Left ventricle myocardium inferior (tissue), 1 donor: ENCODE results near the gene CBL. TPM values are rescaled to one million over a fixed set of nuclear protein-coding genes. Genes with fewer than 3 reads are reported as not detected.
"Not testable (repeated sequence)": the region's sequence is repeated elsewhere in the genome, so short reads cannot be mapped to it uniquely, and the experiment has no call there.

Experiments
- DNase-seq: peaks from one replicate; pipeline ENCODE4 v3.0.0-alpha.2; 2020
- H3K27ac ChIP-seq: fragments of 200-600 bp; replicated peaks from 2 replicates; pipeline ENCODE4 v1.8.0; 2021
- H3K27me3 ChIP-seq: fragments of 200-600 bp; 2 replicates; pipeline ENCODE4 v1.8.0; 2021; ENCODE audit warnings: low read depth
- H3K36me3 ChIP-seq: fragments of 200-600 bp; 2 replicates; pipeline ENCODE4 v1.8.0; 2021
- H3K4me1 ChIP-seq: fragments of 200-600 bp; 2 replicates; pipeline ENCODE4 v1.8.0; 2021
- H3K4me3 ChIP-seq: fragments of 200-600 bp; 2 replicates; pipeline ENCODE4 v1.8.0; 2021; ENCODE audit warnings: mild to moderate bottlenecking, moderate library complexity
- H3K9me3 ChIP-seq: fragments of 200-600 bp; replicated peaks from 2 replicates; pipeline ENCODE4 v1.8.0; 2021
- CTCF ChIP-seq: fragments of 200-600 bp; IDR thresholded peaks from 2 replicates; pipeline ENCODE4 v1.8.0; 2021; ENCODE audit warnings: antibody characterized with exemption, mild to moderate bottlenecking, borderline replicate concordance
- intact Hi-C: fragments of 100-400 bp; cut with micrococcal nuclease; formaldehyde crosslinking; loops from one replicate; pipeline ENCODE4 v1.11.0; 2022
- total RNA-seq: library from RNA; stranded (reverse); fragmentation: NEBNext Ultra II Directional; extraction: Animal tissue kit (Norgen Biotek cat#: 25700); gene quantifications from one replicate; pipeline ENCODE4 v1.2.1, GENCODE V29; 2021
- donor health status: DM: no; HTN: yes; CAD: no; lungs with severe emphysema.

The CBL gene
- total RNA-seq, 1 donor from 2014 or later, result 7.0 TPM

GRCh38 chr11:119195680-119196079, 10.5 kb upstream of the CBL start:
- no peak for TF ChIP-seq CTCF
- Histone ChIP-seq H3K27me3 (no peaks in the 10 kb centered on the region), H3K27ac (no peak overlapping the region), H3K4me3 (no peak overlapping the region), H3K4me1 (no peaks in the 10 kb centered on the region), H3K36me3 (no peaks in the 10 kb centered on the region), H3K9me3 (no peaks in the 10 kb centered on the region)
- intact Hi-C loops, result loop anchor here (10.0 kb wide), 1 partner anchor 51 kb away; the partner anchor contains the start of gene ABCG4
- no peak for DNase-seq

- no peak for DNase-seq
- no peaks in the 10 kb centered on the region for H3K27me3 ChIP-seq
- H3K4me1 ChIP-seq, result no peaks in the 10 kb centered on the region
- no peaks in the 10 kb centered on the region for H3K36me3 ChIP-seq
- TF ChIP-seq CTCF, result peak; percentile 80
- intact Hi-C loops, result loop anchor here (10.0 kb wide), 1 partner anchor 52 kb away; the partner anchor contains the start of gene ABCG4
- H3K27ac ChIP-seq, result no peak overlapping the region
- no peaks in the 10 kb centered on the region for H3K9me3 ChIP-seq
- no peak overlapping the region for H3K4me3 ChIP-seq
These were observed 9.2 kb upstream of the CBL start for GRCh38 chr11:119196833-119197483.

- Histone ChIP-seq H3K27ac (no peak overlapping the region), H3K27me3 (no peaks in the 10 kb centered on the region), H3K4me1 (no peaks in the 10 kb centered on the region), H3K36me3 (no peaks in the 10 kb centered on the region), H3K9me3 (no peaks in the 10 kb centered on the region), H3K4me3 (no peak overlapping the region)
- no peak for DNase-seq
- intact Hi-C loops, result loop anchor here (10.0 kb wide), 1 partner anchor 54 kb away; the partner anchor contains the start of gene ABCG4
- no peak for TF ChIP-seq CTCF
These were observed 7.2 kb upstream of the CBL start for GRCh38 chr11:119198925-119199324.

GRCh38 chr11:119201236-119201635, 4.9 kb upstream of the CBL start:
- intact Hi-C loops, H3K9me3 ChIP-seq, H3K27me3 ChIP-seq, H3K36me3 ChIP-seq, H3K4me3 ChIP-seq, H3K27ac ChIP-seq, DNase-seq, H3K4me1 ChIP-seq: not testable (repeated sequence)

- H3K36me3 ChIP-seq, result no peaks in the 10 kb centered on the region
- no peaks in the 10 kb centered on the region for H3K27me3 ChIP-seq
- peaks cover 21% of the 10 kb centered on the region for H3K4me1 ChIP-seq
- H3K27ac ChIP-seq, result no peak overlapping the region
- intact Hi-C loops, result no loop called here
- no peak overlapping the region for H3K4me3 ChIP-seq
- DNase-seq, result no peak
- no peak for TF ChIP-seq CTCF
- H3K9me3 ChIP-seq, result no peaks in the 10 kb centered on the region
These were observed 3.6 kb upstream of the CBL start for GRCh38 chr11:119202554-119202953.

GRCh38 chr11:119204066-119204465, 2.1 kb upstream of the CBL start:
- Histone ChIP-seq H3K27me3 (no peaks in the 10 kb centered on the region), H3K4me1 (peaks cover 33% of the 10 kb centered on the region), H3K36me3 (no peaks in the 10 kb centered on the region), H3K4me3 (no peak overlapping the region), H3K27ac (no peak overlapping the region), H3K9me3 (no peaks in the 10 kb centered on the region)
- intact Hi-C loops, result no loop called here
- no peak for TF ChIP-seq CTCF
- no peak for DNase-seq
